ENCODE data around the gene ANKRD53.

Gene ANKRD53, protein sequence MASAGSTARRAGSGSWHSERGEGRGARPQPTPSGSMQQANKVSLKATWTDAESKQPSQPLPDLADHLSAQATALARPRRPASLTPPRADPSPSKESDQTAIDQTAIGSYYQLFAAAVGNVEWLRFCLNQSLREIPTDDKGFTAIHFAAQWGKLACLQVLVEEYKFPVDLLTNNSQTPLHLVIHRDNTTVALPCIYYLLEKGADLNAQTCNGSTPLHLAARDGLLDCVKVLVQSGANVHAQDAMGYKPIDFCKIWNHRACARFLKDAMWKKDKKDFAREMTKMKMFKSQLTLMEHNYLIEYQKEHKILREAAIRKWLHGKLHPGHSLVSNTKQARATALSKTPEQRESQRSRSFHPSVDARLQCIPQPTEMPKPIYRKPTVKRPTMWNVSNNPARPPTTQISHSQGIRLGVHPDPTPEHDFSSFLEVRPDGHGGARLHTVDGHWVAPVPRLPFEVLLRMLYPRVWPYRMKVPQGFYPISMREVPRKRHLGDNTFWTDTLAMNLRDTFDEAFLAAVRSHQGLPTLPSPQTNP

GRCh38 chr2:70978341-70979179 is at the start of gene ANKRD53:
ANKRD53 (plus strand) TSS chr2:70978630; CDS start chr2:70978646, 16 bp downstream.
- no peak for DNase-seq

DNA sequence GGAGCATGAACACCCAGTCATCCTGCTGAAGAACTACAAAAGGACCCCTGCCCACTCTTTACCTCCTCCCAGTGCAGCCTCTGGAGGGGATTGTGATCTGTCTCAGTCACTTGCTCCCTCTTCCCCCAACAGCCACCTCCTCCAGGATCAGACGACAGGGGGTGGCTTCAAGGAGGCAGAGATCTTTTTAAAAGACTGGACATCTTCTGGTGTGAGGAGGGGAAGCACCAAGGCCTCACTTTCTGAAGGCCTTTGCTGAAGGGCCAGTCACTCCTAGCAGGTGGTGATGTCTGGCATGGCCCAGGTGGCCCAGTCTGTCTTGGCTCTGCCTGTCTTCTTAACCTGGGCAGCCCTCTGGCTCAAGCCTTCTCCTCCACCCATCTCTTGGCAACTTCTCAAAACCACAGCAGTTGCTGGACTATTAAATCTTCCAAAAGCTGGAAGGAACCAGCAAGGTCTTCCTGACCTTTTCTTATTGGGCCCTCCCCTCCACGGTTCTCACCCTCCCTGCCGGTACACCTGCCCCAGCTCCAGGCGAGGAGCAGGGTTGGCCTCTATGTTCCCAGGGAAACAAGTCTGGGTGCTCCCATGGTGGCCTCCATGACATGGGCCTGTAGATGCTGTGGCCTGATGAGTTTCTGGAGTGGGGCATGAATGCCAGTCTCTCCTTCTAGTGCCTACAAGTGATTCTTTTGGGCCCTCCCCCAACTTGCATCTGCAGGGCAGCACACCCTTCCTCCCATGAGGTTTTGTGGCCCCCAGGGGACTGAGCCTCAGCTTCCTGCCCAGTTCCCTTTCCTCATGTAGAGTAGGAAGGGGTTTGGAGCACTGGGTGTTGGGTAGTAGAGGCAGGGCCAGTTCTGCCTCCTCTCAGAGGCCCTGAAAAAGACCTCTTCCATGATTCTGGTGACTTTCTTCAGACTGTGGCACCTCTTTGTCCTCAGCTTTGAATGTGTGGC is 47.8 kb upstream of the ANKRD53 start:
- DNase-seq, result peak; percentile 7

DNA sequence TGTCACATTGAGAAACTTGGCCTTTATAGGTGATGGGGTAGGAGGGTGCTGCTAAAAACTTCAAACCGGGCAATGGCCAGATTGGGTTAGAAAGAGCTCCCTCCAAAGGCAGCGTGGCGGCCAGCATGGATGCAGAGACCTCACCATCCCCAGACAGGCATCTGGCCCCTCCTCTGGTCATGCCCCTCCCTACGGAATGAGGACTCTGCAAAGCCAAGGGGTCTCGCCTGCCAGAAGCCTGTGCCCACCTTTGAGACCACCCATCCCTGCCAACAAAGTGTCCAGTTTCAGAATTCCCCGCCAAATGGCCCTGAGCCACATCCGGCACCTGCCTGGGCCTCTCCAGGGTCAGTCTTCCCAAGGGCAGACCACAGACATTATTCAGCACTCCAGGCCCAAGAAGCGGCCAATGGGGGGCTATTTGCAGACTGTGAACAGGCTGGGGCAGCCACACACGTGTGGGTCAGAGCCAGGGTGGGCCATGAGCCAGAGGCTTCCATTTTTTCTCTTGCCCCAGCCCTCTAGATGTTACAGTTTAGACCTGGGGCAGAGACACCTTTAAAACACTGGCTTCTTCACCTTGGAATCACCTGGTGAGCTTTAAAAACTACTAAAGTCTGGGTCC is 46.9 kb upstream of the ANKRD53 start:
- DNase-seq, result no peak

GRCh38 chr2:70932631-70933230 is 45.7 kb upstream of the ANKRD53 start:
- DNase-seq, result no peak

- no peak for DNase-seq
Measured at GRCh38 chr2:70934981-70935380, 43.4 kb upstream of the ANKRD53 start.

DNA sequence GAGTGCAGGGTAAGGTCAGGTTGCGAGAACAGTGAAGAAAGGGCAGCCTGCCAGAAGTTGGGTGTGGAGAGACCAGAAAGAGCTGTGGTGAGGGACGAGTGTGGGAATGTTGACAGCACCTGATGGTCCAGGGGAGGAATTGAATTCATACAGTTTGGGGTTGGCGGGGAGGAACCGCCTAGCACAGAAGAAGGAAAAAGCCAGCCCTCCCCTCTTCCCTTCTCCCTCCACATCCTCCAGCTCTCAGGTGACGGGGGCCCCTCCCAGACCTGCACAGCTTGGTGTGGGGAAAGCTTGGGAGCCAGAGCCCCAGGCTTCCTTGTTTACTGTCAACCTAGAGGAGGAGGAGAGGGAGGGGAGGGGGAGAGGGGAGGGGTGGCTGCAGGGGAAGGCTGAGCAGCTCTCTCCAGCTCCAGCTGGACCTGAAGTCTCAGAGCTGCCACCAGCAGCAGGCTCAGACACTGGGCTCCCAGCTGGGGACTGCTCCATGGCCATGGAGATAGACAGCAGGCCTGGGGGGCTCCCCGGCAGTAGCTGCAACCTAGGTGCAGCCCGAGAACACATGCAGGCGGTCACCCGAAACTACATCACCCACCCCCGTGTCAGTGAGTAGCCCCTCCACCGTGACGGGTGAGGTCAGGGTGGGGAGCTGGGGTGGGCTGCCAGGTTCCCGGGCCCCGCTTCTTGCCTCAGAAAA is 42.8 kb upstream of the ANKRD53 start, which contains the start of gene ATP6V1B1:
Gene ATP6V1B1, plus strand, starts transcription at position 433 of the 697 bp plus-strand sequence. Its CDS starts 55 bp downstream, at position 488.
- DNase-seq, result no peak

DNA sequence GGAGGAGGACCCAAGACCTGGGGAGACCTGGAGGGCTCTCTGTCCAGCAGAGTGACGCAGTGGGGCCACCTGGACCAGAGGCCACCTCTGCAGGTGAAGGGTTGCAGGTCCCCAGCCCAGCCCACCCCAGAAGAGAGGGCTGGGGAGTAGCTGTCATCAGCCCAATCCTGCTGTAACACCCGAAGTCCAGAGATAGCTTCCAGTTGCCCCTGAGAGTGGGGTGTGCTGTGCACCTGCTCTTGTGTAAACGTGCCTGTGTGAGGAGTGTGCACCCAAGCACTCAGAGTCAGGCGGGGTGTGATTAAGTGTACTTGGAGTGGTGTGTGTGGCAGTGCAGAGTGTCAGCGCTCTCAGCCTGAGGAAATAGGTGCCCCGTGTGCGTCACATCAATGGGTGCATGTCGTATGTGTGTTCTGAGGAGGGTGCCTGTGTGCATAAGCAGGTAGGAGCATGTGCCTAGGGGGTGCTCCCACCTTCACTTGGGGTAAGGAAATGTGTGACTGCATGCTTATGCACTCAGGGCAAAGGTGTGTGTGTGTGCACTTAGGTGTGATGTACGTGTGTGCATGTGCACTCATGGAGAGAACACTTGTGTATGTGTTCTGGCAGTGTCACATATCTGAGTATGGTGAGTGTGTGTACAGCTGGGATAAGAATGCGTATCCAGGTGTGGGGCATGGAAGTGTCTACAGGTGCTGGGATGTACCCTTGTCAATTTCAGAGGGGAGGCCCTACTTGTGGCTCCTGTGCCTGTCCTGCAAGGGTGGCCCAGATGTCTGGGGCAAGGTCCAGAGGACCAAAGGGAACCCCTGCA is 42.1 kb upstream of the ANKRD53 start:
- DNase-seq, result no peak

- DNase-seq, result peak; percentile 22
Measured at GRCh38 chr2:70936979-70937811, 41.2 kb upstream of the ANKRD53 start.

DNA sequence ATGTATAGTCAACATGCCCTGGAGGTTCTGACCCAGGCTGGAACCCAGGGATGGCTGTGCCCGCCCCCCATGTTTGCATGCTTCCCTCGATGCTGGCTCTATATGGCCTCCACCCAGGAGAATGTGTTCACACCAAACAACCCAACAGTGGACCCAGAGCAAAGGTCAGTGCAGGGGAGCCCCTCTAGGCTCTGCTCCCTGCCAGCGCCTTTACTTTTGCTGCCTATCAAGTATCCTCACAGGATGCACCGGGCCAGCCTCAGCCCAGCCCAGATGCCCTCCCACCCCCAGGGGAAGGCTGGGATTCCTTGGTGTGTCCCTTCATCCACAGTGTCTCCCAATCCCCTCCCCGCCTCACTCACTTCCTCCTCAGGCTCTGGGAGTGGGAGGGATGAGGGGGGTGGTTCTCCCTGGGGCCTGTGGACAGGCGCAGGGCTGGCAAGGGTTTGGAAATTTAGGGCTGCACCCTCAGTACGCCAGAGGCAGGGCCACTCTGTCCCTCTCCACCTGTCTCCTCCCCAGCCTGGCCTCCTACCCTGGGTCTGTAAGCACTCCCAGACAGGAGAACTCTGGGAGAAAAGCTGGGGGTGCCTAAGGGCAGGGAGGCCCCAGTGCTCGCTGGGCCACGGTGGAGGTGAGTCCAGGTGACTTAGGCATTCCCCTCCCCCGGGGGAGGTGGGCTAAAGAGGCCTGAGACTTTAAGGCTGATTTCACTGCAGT is 40.4 kb upstream of the ANKRD53 start:
- no peak for DNase-seq

DNA sequence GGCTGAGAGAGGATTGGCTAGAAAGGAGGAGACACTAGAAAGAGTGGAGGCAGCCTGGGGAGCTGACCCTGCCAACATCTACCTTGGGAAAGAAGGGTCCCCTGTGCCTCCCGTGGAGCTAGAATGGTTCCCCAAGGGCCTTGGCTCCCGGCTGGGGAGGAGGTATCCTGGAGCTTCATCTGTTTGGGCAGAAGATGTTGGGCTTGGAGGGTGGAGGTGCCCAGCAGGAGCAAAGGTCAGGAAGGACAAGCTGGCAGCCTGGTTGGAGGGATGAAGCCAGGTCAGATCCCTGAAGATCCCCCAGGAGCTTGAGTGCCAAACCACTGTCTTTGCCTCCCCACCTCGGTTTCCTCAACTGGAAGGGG is 39.9 kb upstream of the ANKRD53 start:
- DNase-seq, result no peak

- no peak for DNase-seq
Measured at GRCh38 chr2:70939001-70939838, 39.2 kb upstream of the ANKRD53 start.

GRCh38 chr2:70939839-70940580 is 38.4 kb upstream of the ANKRD53 start:
- DNase-seq, result no peak

DNA sequence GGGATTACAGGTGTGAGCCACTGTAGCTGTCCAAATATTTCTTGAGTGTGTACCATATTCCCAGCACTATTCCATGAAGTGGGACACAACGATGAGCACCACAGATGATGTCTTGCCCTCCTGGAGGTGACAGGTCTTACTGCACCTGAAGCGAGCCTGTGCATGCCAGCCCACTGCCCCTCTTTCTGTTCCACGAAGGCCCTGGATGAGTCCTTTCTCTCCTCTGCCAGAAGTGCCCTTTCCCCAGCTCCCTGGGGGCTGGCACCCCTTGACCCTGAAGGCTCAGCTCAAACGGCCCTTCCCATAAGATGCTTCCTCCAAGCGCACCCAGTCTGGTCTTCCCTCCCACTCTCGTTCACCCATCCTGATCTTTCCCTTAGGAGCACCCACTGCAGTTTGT is 37.2 kb upstream of the ANKRD53 start:
- DNase-seq, result no peak

GRCh38 chr2:70941701-70942100 is 36.7 kb upstream of the ANKRD53 start:
- DNase-seq, result no peak

DNA sequence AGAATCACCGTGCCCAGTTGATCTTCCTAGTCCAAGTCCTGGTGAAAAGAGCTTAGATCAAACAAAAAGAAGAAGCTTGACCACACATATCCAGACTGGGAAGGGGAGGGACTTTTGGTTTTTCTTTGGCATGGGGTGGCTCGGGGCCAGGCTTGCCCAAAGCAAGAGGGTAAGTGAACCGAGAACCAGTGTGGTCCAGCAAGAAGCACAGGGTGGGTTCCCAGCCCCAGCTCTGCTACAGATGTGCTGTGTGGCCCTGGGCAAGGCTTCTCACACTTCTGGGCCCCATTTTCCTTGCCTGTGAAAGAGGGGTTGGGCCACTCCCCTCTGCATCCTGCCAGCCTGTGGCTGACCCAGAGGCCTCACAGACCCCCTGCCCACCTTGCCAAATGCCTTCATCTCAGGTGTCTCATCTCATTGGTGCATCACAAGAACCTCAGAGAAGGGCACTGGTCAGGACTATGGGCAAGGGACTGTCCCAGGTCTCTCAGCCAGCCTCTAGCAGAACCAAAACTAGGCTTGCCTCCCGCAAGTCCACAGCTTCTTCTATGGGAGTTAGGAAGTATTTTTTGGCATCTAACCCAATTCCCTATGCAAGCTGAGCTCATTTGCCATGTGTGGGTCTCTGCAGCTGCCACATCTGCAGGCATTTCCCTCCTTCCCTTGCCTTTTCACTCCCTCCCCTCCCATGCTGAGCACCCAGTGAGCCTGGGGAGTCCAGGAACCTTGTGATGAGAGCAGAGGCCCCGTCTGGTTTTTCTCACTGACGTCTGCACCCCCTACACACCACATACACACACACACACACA is 35.8 kb upstream of the ANKRD53 start:
- DNase-seq, result no peak

Data from MV-4-11 (cell line).